ENCODE measurements around the gene IL6R.
"Not testable (repeated sequence)": the region's sequence is repeated elsewhere in the genome, so short reads cannot be mapped to it uniquely, and the experiment has no call there.

GRCh38 chr1:154373777-154374357 is 31.3 kb upstream of the IL6R start:
- not testable (repeated sequence) for TF ChIP-seq CTCF (IDR thresholded peaks at IDR 0.05); EZH2 (IDR thresholded peaks at IDR 0.05; ENCODE audit: borderline replicate concordance, insufficient read depth, low read depth, low read length, poor library complexity, severe bottlenecking)

Data from B cell (primary cell).